ENCODE measurements around the gene MRGPRD. TPM values are rescaled to one million over a fixed set of nuclear protein-coding genes. Genes with fewer than 3 reads are reported as not detected.

Gene MRGPRD
- total and polyA plus RNA-seq, 2 donors (not counting 1 experiment from before 2014, with no cell fraction given): not detected

DNA sequence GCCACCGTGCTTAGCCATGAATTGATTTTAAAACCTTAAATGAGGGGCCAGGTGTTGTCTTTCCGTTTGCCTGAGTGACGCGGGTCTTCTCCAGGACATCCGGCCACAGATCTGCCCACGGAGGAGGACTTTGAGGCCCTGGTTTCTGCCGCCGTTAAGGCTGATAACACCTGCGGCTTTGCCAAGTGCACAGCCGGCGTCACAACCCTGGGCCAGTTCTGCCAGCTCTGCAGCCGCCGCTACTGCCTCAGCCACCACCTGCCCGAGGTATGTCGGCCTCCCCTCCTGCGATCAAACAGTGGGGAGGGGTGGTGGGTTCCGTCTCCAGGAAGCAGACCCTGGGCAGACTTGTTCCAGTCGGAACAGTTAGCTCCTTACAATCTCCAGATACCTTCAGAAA, 42.7 kb downstream of the MRGPRD start:
- Histone ChIP-seq H3K27me3 (ENCODE audit: control insufficient read depth, insufficient read depth, low read length) (no peaks in the 10 kb centered on the region), H2AFZ (ENCODE audit: low read length) (no peak overlapping the region), H3K4me3 (replicated peaks in 1 of 4; ENCODE audit: control extremely low read depth in 1 of 4, insufficient read depth in 1 of 4, low read depth in 3 of 4, low read length in 4 of 4) (no peak overlapping the region), H4K20me1 (ENCODE audit: control insufficient read depth, extremely low read depth, insufficient read depth, low read length) (no peaks in the 10 kb centered on the region), H3K79me2 (ENCODE audit: control insufficient read depth, insufficient read depth, low read length) (no peaks in the 10 kb centered on the region), H3K4me2 (ENCODE audit: extremely low read depth, insufficient read depth, low read length) (no peak overlapping the region), H3K36me3 (ENCODE audit: control insufficient read depth, insufficient read depth, low read length) (peaks cover 20% of the 10 kb centered on the region), H3K27ac (ENCODE audit: insufficient read depth, low read length) (no peak overlapping the region), H3K4me1 (ENCODE audit: control insufficient read depth, extremely low read depth, insufficient read depth, low read length) (no peaks in the 10 kb centered on the region), H3K9me3 (ENCODE audit: control insufficient read depth, insufficient read depth, low read depth, low read length) (no peaks in the 10 kb centered on the region), H3K9ac (ENCODE audit: insufficient read depth, low read length) (no peak overlapping the region)
- no peak for TF ChIP-seq EZH2 (IDR thresholded peaks at IDR 0.05; ENCODE audit: low read length, missing control alignments)
- TF ChIP-seq, protein P1, sequence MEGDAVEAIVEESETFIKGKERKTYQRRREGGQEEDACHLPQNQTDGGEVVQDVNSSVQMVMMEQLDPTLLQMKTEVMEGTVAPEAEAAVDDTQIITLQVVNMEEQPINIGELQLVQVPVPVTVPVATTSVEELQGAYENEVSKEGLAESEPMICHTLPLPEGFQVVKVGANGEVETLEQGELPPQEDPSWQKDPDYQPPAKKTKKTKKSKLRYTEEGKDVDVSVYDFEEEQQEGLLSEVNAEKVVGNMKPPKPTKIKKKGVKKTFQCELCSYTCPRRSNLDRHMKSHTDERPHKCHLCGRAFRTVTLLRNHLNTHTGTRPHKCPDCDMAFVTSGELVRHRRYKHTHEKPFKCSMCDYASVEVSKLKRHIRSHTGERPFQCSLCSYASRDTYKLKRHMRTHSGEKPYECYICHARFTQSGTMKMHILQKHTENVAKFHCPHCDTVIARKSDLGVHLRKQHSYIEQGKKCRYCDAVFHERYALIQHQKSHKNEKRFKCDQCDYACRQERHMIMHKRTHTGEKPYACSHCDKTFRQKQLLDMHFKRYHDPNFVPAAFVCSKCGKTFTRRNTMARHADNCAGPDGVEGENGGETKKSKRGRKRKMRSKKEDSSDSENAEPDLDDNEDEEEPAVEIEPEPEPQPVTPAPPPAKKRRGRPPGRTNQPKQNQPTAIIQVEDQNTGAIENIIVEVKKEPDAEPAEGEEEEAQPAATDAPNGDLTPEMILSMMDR (conservative IDR thresholded peaks at IDR 0.05 in 1 of 2, IDR thresholded peaks at IDR 0.05 in 1 of 2; ENCODE audit: low read depth in 1 of 2, low read length in 2 of 2): no peak
- no peak for DNase-seq (ENCODE audit: low read depth in 2 of 2)

DNA sequence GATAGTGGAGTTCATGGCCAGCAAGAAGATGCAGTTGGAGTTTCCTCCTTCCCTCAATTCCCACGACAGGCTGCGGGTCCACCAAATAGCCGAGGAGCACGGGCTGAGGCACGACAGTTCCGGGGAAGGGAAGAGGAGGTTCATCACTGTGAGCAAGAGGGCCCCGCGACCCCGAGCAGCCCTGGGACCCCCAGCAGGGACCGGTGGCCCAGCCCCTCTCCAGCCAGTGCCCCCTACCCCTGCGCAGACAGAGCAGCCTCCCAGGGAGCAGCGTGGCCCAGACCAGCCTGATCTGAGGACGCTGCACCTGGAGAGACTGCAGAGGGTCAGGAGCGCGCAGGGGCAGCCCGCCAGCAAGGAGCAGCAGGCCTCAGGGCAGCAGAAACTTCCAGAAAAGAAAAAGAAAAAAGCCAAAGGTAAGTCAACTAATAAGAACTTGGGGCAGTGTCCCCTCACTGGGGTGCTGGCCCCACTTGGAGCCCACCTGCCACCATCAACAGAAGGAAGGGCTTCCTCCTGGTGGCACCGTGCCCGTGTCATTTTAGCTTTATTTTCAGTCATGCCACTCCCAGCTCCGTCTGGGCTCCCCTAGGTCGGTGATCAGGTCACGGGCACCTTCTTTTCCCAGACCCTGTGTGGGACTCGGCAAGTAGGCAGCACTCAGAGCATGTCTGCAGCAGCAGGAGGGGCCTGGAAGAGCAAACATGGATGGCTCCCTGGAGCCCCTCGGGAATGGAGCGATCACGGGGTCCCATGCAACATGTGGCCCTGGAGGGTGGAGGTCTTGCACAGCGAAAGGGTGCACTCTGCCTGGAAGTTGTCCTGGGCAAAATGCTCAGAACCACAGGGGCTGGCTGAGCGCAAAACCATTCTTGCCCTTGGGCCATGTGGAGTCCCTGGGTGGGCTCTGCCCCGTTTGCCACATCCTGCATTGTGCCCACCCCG, 43.8 kb downstream of the MRGPRD start:
- Histone ChIP-seq H3K36me3 (ENCODE audit: control insufficient read depth, insufficient read depth, low read length) (peaks cover 20% of the 10 kb centered on the region), H4K20me1 (ENCODE audit: control insufficient read depth, extremely low read depth, insufficient read depth, low read length) (no peaks in the 10 kb centered on the region), H3K79me2 (ENCODE audit: control insufficient read depth, insufficient read depth, low read length) (no peaks in the 10 kb centered on the region), H2AFZ (ENCODE audit: low read length) (no peak overlapping the region), H3K9me3 (ENCODE audit: control insufficient read depth, insufficient read depth, low read depth, low read length) (no peaks in the 10 kb centered on the region), H3K4me1 (ENCODE audit: control insufficient read depth, extremely low read depth, insufficient read depth, low read length) (no peaks in the 10 kb centered on the region), H3K27ac (ENCODE audit: insufficient read depth, low read length) (no peak overlapping the region), H3K27me3 (ENCODE audit: control insufficient read depth, insufficient read depth, low read length) (no peaks in the 10 kb centered on the region), H3K9ac (ENCODE audit: insufficient read depth, low read length) (no peak overlapping the region), H3K4me3 (replicated peaks in 1 of 4; ENCODE audit: control extremely low read depth in 1 of 4, insufficient read depth in 1 of 4, low read depth in 3 of 4, low read length in 4 of 4) (no peak overlapping the region), H3K4me2 (ENCODE audit: extremely low read depth, insufficient read depth, low read length) (no peak overlapping the region)
- no peak for DNase-seq (ENCODE audit: low read depth in 2 of 2)
- TF ChIP-seq, protein P1 (conservative IDR thresholded peaks at IDR 0.05 in 1 of 2, IDR thresholded peaks at IDR 0.05 in 1 of 2; ENCODE audit: low read depth in 1 of 2, low read length in 2 of 2): no peak
- TF ChIP-seq EZH2 (IDR thresholded peaks at IDR 0.05; ENCODE audit: low read length, missing control alignments): no peak

DNA sequence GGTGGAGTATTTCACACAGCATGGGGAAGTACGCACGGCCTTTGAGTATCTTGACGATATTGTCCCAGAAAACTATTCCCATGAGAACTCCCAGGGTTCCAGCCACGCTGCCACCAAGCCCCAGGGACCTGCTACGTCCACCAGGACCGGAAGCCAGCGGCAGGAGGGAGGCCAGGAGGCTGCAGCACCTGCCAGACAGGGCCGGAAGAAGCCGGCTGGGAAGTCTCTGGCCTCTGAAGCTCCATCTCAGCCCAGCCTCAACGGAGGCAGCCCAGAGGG, 44.5 kb downstream of the MRGPRD start:
- Histone ChIP-seq H2AFZ (ENCODE audit: low read length) (no peak overlapping the region), H3K9me3 (ENCODE audit: control insufficient read depth, insufficient read depth, low read depth, low read length) (no peaks in the 10 kb centered on the region), H3K36me3 (ENCODE audit: control insufficient read depth, insufficient read depth, low read length) (peaks cover 20% of the 10 kb centered on the region), H3K27me3 (ENCODE audit: control insufficient read depth, insufficient read depth, low read length) (no peaks in the 10 kb centered on the region), H3K4me2 (ENCODE audit: extremely low read depth, insufficient read depth, low read length) (no peak overlapping the region), H3K79me2 (ENCODE audit: control insufficient read depth, insufficient read depth, low read length) (no peaks in the 10 kb centered on the region), H3K9ac (ENCODE audit: insufficient read depth, low read length) (no peak overlapping the region), H4K20me1 (ENCODE audit: control insufficient read depth, extremely low read depth, insufficient read depth, low read length) (no peaks in the 10 kb centered on the region), H3K4me1 (ENCODE audit: control insufficient read depth, extremely low read depth, insufficient read depth, low read length) (no peaks in the 10 kb centered on the region), H3K4me3 (replicated peaks in 1 of 4; ENCODE audit: control extremely low read depth in 1 of 4, insufficient read depth in 1 of 4, low read depth in 3 of 4, low read length in 4 of 4) (no peak overlapping the region), H3K27ac (ENCODE audit: insufficient read depth, low read length) (no peak overlapping the region)
- no peak for DNase-seq (ENCODE audit: low read depth in 2 of 2)
- TF ChIP-seq EZH2 (IDR thresholded peaks at IDR 0.05; ENCODE audit: low read length, missing control alignments): no peak
- TF ChIP-seq, protein P1 (conservative IDR thresholded peaks at IDR 0.05 in 1 of 2, IDR thresholded peaks at IDR 0.05 in 1 of 2; ENCODE audit: low read depth in 1 of 2, low read length in 2 of 2): no peak

Measured in fibroblast of lung (primary cell).